Effector memory CD8-positive, alpha-beta T cell (primary cell): Measurements from ENCODE around the gene GNA15.

Experiments used
- ATAC-seq: fragments of 150-1000 bp; cut with Tn5 transposase; replicated peaks from 2 replicates; pipeline ENCODE4 v1.10.0; 2021; ENCODE audit warnings: mild to moderate bottlenecking, moderate library complexity
- DNase-seq, 3 experiments: peaks; one replicate each; pipeline ENCODE4 v3.0.0; 2021
- H3K27ac Mint-ChIP-seq, 2 donors: one replicate each; pipeline ENCODE4 v1.8.0; 2022; ENCODE audit warnings: mild to moderate bottlenecking in 2 of 2, mixed read lengths in 2 of 2, moderate library complexity in 2 of 2
- H3K27me3 Mint-ChIP-seq, 2 donors: one replicate each; pipeline ENCODE4 v1.8.0; 2022; ENCODE audit warnings: mixed read lengths in 2 of 2
- H3K36me3 Mint-ChIP-seq: one replicate; pipeline ENCODE4 v1.8.0; 2022; ENCODE audit warnings: mild to moderate bottlenecking, moderate library complexity, mixed read lengths; ENCODE audit not compliant: insufficient read depth
- H3K4me1 Mint-ChIP-seq, 2 donors: one replicate each; pipeline ENCODE4 v1.8.0; 2022; ENCODE audit warnings: low read depth in 2 of 2, mixed read lengths in 2 of 2
- H3K4me3 Mint-ChIP-seq, 2 donors: one replicate each; pipeline ENCODE4 v1.8.0; 2022; ENCODE audit warnings: mild to moderate bottlenecking in 2 of 2, mixed read lengths in 2 of 2, moderate library complexity in 2 of 2
- H3K9me3 Mint-ChIP-seq, 2 donors: one replicate each; pipeline ENCODE4 v1.8.0; 2022; ENCODE audit warnings: mixed read lengths in 2 of 2

Gene GNA15

DNA sequence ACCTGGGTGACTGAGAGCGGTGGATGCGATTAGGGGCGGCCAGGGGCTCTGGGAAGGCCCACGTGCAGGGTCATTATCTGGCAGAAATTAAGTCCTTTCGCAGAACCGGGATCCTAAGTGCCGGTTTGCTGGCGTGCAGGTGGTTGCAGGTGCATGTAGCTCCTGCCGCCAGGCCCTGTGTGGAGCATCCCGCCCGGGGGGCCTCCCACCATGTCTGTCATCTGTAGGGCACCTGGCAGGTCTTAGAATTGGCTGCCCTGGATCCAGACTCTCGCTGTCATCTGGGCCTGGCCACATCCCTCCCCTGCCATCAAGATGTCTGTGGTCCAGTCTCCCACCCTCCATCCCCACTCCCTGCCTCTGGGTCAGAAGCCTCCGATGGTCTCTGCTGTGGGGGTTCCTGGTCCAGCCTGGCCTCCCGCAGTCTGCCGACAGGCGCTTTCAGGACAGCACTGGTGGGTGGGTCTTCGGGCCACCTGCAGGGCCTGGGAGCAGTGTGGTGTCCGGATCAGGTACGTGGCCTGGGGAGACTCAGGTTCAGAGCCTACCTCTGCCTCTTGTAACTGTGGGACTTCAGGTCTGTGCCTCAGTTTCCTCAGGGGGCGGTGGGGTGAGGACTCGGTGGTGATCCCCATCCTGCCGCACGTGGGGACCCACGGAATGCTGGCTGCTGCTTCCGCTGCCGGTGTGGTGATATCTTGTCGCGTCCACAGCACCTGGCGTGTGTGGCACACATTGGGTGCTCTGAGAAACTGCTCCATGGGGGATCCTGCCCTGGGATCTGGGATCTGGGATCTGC is 36.3 kb upstream of the GNA15 start:
- ATAC-seq (no peak), DNase-seq (no peak)
- Mint-ChIP-seq H3K36me3 (peaks cover 6% of the 10 kb centered on the region), H3K4me3 (peak overlapping the region; percentile 43 to 64), H3K4me1 (peaks cover 21 to 24% of the 10 kb centered on the region in 2 donors), H3K27ac (peak overlapping the region in 1 of 2 donors; percentile 45), H3K27me3 (peaks cover 36 to 59% of the 10 kb centered on the region in 2 donors), H3K9me3 (no peaks in the 10 kb centered on the region)

DNA sequence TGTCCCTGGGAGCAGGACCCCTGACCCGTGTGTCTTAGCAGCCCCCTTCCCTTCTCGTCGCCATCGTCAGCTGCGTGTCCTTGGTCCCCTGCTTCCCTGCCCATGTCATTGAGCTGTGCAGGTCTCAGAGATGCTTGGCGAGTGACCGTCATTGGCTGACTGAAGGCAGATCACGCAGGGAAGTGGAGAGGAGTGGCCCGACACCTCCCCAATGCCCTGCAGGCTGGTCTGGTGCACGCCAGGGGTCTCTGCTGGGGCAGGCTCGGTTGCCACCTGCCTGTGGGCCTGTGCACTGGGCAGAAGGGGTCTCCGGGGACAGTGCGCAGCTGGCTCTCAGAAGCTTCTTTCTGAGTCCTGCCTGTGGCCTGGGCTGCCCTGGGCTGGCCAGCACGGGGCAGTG is 35.5 kb upstream of the GNA15 start:
- DNase-seq = no peak
- peaks cover 31 to 56% of the 10 kb centered on the region in 2 donors for H3K27me3 Mint-ChIP-seq
- ATAC-seq = no peak
- no peak overlapping the region for H3K27ac Mint-ChIP-seq
- H3K4me3 Mint-ChIP-seq = no peak overlapping the region
- peaks cover 18 to 20% of the 10 kb centered on the region in 2 donors for H3K4me1 Mint-ChIP-seq
- H3K36me3 Mint-ChIP-seq = peaks cover 7% of the 10 kb centered on the region
- no peaks in the 10 kb centered on the region for H3K9me3 Mint-ChIP-seq

- Mint-ChIP-seq H3K4me1 (peaks cover 13 to 15% of the 10 kb centered on the region in 2 donors), H3K27ac (no peak overlapping the region), H3K4me3 (no peak overlapping the region), H3K27me3 (peaks cover 24 to 49% of the 10 kb centered on the region in 2 donors), H3K9me3 (no peaks in the 10 kb centered on the region), H3K36me3 (peaks cover 12% of the 10 kb centered on the region)
- DNase-seq (no peak), ATAC-seq (no peak)
These were observed 34.8 kb upstream of the GNA15 start for GRCh38 chr19:3100747-3101730.

GRCh38 chr19:3102239-3103140 is 33.3 kb upstream of the GNA15 start:
- H3K36me3 Mint-ChIP-seq = peaks cover 12% of the 10 kb centered on the region
- no peak overlapping the region for H3K27ac Mint-ChIP-seq
- peaks cover 20 to 40% of the 10 kb centered on the region in 2 donors for H3K27me3 Mint-ChIP-seq
- peaks cover 12 to 13% of the 10 kb centered on the region in 2 donors for H3K4me1 Mint-ChIP-seq
- H3K9me3 Mint-ChIP-seq = no peaks in the 10 kb centered on the region
- DNase-seq = no peak
- ATAC-seq = no peak
- H3K4me3 Mint-ChIP-seq = no peak overlapping the region

DNA sequence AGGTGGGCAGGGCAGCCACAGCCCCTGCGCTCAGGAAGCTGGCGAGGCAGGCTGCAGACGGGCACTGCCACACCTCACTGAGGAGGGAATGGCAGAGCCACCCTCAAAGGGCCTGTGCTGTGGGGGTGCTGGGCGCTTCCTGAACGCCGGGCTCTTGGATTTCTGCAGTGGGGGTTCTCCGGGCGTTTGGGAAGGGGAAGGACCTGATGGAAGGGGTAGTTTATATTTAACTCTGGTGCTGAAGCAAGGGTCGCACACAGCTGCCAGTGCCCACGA is 31.2 kb upstream of the GNA15 start:
- Mint-ChIP-seq H3K27ac (no peak overlapping the region), H3K4me3 (no peak overlapping the region), H3K4me1 (peaks cover 10 to 12% of the 10 kb centered on the region in 2 donors), H3K36me3 (peaks cover 16% of the 10 kb centered on the region), H3K27me3 (peaks cover 17 to 38% of the 10 kb centered on the region in 2 donors), H3K9me3 (no peaks in the 10 kb centered on the region)
- ATAC-seq = no peak
- DNase-seq = no peak

DNA sequence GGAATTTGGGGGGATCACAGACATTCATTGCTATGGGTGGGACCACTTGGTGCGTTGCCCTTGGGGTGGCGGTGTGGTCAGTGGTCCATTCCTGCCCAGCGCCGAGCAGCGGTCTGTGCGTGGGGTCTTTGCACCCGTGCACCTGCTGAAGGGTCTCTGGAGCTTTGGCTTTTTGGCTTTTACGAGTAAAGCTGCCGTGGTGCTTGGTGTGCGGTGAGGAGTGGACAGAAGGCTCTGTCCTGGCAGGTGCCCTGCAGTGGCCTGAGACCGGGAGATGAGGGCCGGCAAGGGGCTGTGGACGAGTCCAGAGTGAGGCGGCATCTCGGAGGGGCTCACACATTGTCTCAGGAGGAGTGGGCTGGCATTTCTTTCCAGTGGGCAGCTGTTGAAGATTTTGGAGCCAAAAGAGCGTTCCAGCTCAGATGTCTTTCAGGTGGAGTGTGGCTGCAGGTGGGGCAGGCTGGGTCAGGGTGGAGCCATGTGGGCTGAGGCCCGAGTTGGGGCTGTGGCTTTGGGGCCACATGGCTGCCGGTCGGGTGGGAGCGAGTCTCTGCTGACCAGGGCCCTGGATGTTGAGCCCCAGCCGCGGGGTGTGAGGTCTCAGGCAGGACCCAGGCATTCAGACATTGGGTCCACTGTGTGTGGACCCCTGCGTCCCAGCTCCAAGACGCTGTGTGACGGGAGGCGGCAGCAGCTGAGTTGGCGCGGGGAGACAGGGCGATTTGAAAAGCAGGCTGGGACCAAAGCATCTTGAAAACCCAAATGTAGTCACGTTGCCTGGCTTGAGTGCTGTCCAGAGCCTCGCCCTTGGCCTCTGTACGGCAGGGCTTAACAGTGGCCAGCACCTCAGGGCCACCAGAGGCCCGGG is 30.0 kb upstream of the GNA15 start:
- no peak for DNase-seq
- Mint-ChIP-seq H3K36me3 (peaks cover 16% of the 10 kb centered on the region), H3K9me3 (no peaks in the 10 kb centered on the region), H3K27ac (no peak overlapping the region), H3K4me3 (no peak overlapping the region), H3K4me1 (peaks cover 10% of the 10 kb centered on the region in 2 donors), H3K27me3 (peaks cover 13 to 33% of the 10 kb centered on the region in 2 donors)
- ATAC-seq = no peak

DNA sequence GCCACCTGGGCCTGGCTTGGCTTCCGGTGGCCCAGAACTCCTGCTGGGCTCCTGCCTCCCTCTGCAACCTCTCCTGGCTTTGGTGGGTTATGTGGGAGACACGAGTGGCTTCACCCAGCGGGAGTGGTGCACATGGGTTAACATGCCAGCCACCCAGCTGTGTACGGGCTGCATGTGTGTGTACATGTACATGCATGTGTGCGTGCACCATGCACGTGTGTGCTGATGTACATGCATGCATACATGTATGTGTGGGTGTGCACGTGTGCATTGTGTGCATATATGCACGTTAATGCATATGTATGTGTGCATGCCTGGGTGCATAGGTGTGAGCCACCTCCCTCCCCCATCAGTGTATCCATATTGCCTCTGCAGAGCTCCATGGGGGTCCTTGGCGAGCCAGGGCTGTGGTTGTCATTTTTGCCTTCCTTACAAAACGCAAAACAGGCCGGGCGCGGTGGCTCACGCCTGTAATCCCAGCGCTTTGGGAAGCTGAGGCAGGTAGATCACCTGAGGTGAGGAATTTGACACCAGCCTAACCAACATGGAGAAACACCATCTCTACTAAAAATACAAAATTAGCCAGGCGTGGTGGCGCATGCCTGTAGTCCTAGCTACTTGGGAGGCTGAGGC is 29.2 kb upstream of the GNA15 start:
- H3K27ac Mint-ChIP-seq = no peak overlapping the region
- peaks cover 10% of the 10 kb centered on the region in 2 donors for H3K4me1 Mint-ChIP-seq
- no peak overlapping the region for H3K4me3 Mint-ChIP-seq
- H3K9me3 Mint-ChIP-seq = no peaks in the 10 kb centered on the region
- DNase-seq (no peak), ATAC-seq (no peak)
- H3K36me3 Mint-ChIP-seq = peaks cover 16% of the 10 kb centered on the region
- H3K27me3 Mint-ChIP-seq = peaks cover 5 to 26% of the 10 kb centered on the region in 2 donors

- Mint-ChIP-seq H3K36me3 (peaks cover 16% of the 10 kb centered on the region), H3K27ac (no peak overlapping the region), H3K4me3 (no peak overlapping the region), H3K4me1 (peaks cover 10% of the 10 kb centered on the region in 2 donors), H3K9me3 (no peaks in the 10 kb centered on the region), H3K27me3 (peaks cover 4 to 16% of the 10 kb centered on the region in 2 donors)
- no peak for ATAC-seq
- DNase-seq = no peak
These were observed 28.2 kb upstream of the GNA15 start for GRCh38 chr19:3107658-3108057.

DNA sequence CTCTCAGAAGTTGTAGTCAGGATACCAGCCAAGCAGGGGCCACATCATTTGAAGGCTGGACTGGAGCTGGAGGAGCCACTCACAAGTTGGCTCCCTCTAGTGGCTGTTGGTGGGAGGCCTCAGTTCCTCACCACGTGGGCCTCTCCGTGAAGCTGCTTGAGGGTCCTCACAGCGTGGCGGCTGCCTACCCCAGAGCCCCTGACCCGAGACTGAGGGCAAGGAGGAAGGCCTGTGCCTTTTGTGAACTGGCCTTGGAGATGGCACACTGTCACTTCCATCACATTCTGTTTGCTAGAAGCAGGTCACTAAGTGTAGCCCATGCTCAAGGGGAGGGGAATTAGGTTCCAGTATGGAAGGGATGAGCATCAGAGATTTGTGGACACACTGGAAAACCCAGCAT is 27.1 kb upstream of the GNA15 start:
- Mint-ChIP-seq H3K36me3 (peaks cover 15% of the 10 kb centered on the region), H3K9me3 (no peaks in the 10 kb centered on the region), H3K27me3 (peaks cover 4 to 16% of the 10 kb centered on the region in 2 donors), H3K27ac (no peak overlapping the region), H3K4me3 (no peak overlapping the region), H3K4me1 (peaks cover 9% of the 10 kb centered on the region in 2 donors)
- peak; percentile 64 to 67 (median 67) for DNase-seq
- ATAC-seq = peak; percentile 77

GRCh38 chr19:3109491-3109890 is 26.3 kb upstream of the GNA15 start:
- DNase-seq = no peak
- no peak overlapping the region for H3K27ac Mint-ChIP-seq
- no peak overlapping the region for H3K4me3 Mint-ChIP-seq
- no peaks in the 10 kb centered on the region for H3K9me3 Mint-ChIP-seq
- peaks cover 4% of the 10 kb centered on the region in 2 donors for H3K4me1 Mint-ChIP-seq
- ATAC-seq = no peak
- peaks cover 13% of the 10 kb centered on the region for H3K36me3 Mint-ChIP-seq
- H3K27me3 Mint-ChIP-seq = peaks cover 4 to 11% of the 10 kb centered on the region in 2 donors

- H3K27ac Mint-ChIP-seq = no peak overlapping the region
- no peaks in the 10 kb centered on the region for H3K9me3 Mint-ChIP-seq
- DNase-seq = no peak
- H3K27me3 Mint-ChIP-seq = peaks cover 4 to 9% of the 10 kb centered on the region in 2 donors
- ATAC-seq = no peak
- peaks cover 13% of the 10 kb centered on the region for H3K36me3 Mint-ChIP-seq
- H3K4me1 Mint-ChIP-seq = peaks cover 4% of the 10 kb centered on the region in 2 donors
- H3K4me3 Mint-ChIP-seq = no peak overlapping the region
These were observed 25.6 kb upstream of the GNA15 start for GRCh38 chr19:3110126-3110825.
